Measurements from ENCODE around the gene POM121L12.

The POM121L12 gene

GRCh38 chr7:53048638-53049037, 13.2 kb downstream of the POM121L12 start:
- DNase-seq (ENCODE audit: extremely low read depth, insufficient read length): no peak
- H3K4me3 ChIP-seq (replicated peaks; ENCODE audit: low read depth, low read length): no peak overlapping the region
- H3K36me3 ChIP-seq (ENCODE audit: control insufficient read depth, insufficient read depth, low read length): no peaks in the 10 kb centered on the region
- no peaks in the 10 kb centered on the region for H3K27me3 ChIP-seq (replicated peaks; ENCODE audit: control insufficient read depth, insufficient read depth, low read length)
- no peak for TF ChIP-seq CTCF (IDR thresholded peaks at IDR 0.05; ENCODE audit: insufficient read depth, low read length, poor library complexity, severe bottlenecking)

GRCh38 chr7:53050433-53050832, 15.0 kb downstream of the POM121L12 start:
- Histone ChIP-seq H3K4me3 (replicated peaks; ENCODE audit: low read depth, low read length) (no peak overlapping the region), H3K36me3 (ENCODE audit: control insufficient read depth, insufficient read depth, low read length) (no peaks in the 10 kb centered on the region), H3K27me3 (replicated peaks; ENCODE audit: control insufficient read depth, insufficient read depth, low read length) (no peaks in the 10 kb centered on the region)
- DNase-seq (ENCODE audit: extremely low read depth, insufficient read length): no peak
- no peak for TF ChIP-seq CTCF (IDR thresholded peaks at IDR 0.05; ENCODE audit: insufficient read depth, low read length, poor library complexity, severe bottlenecking)

GRCh38 chr7:53059591-53059990, 24.2 kb downstream of the POM121L12 start:
- Histone ChIP-seq H3K36me3 (ENCODE audit: control insufficient read depth, insufficient read depth, low read length) (no peaks in the 10 kb centered on the region), H3K4me3 (replicated peaks; ENCODE audit: low read depth, low read length) (no peak overlapping the region), H3K27me3 (replicated peaks; ENCODE audit: control insufficient read depth, insufficient read depth, low read length) (no peaks in the 10 kb centered on the region)
- no peak for DNase-seq (ENCODE audit: extremely low read depth, insufficient read length)
- TF ChIP-seq CTCF (IDR thresholded peaks at IDR 0.05; ENCODE audit: insufficient read depth, low read length, poor library complexity, severe bottlenecking): no peak

- no peaks in the 10 kb centered on the region for H3K36me3 ChIP-seq (ENCODE audit: control insufficient read depth, insufficient read depth, low read length)
- DNase-seq (ENCODE audit: extremely low read depth, insufficient read length): no peak
- no peak for TF ChIP-seq CTCF (IDR thresholded peaks at IDR 0.05; ENCODE audit: insufficient read depth, low read length, poor library complexity, severe bottlenecking)
- no peak overlapping the region for H3K4me3 ChIP-seq (replicated peaks; ENCODE audit: low read depth, low read length)
- H3K27me3 ChIP-seq (replicated peaks; ENCODE audit: control insufficient read depth, insufficient read depth, low read length): no peaks in the 10 kb centered on the region
Measured at GRCh38 chr7:53060066-53060465, 24.6 kb downstream of the POM121L12 start.

GRCh38 chr7:53062796-53063195, 27.4 kb downstream of the POM121L12 start:
- Histone ChIP-seq H3K4me3 (replicated peaks; ENCODE audit: low read depth, low read length) (no peak overlapping the region), H3K36me3 (ENCODE audit: control insufficient read depth, insufficient read depth, low read length) (no peaks in the 10 kb centered on the region), H3K27me3 (replicated peaks; ENCODE audit: control insufficient read depth, insufficient read depth, low read length) (no peaks in the 10 kb centered on the region)
- DNase-seq (ENCODE audit: extremely low read depth, insufficient read length): no peak
- TF ChIP-seq CTCF (IDR thresholded peaks at IDR 0.05; ENCODE audit: insufficient read depth, low read length, poor library complexity, severe bottlenecking): no peak

GRCh38 chr7:53068673-53069072, 33.2 kb downstream of the POM121L12 start:
- Histone ChIP-seq H3K36me3 (ENCODE audit: control insufficient read depth, insufficient read depth, low read length) (no peaks in the 10 kb centered on the region), H3K27me3 (replicated peaks; ENCODE audit: control insufficient read depth, insufficient read depth, low read length) (no peaks in the 10 kb centered on the region), H3K4me3 (replicated peaks; ENCODE audit: low read depth, low read length) (no peak overlapping the region)
- no peak for TF ChIP-seq CTCF (IDR thresholded peaks at IDR 0.05; ENCODE audit: insufficient read depth, low read length, poor library complexity, severe bottlenecking)
- no peak for DNase-seq (ENCODE audit: extremely low read depth, insufficient read length)
